Activated CD8-positive, alpha-beta T cell treated with anti-CD3 and anti-CD28 coated beads, Interleukin-2, amount 10 ng/mL, durations not matched to agents 7 days and 5 days (primary cell): ENCODE measurements around the gene CTNND1. TPM values are rescaled to one million over a fixed set of nuclear protein-coding genes. Genes with fewer than 3 reads are reported as not detected.

ENCODE experiments used
- total RNA-seq, 2 experiments: library from RNA; stranded (reverse); gene quantifications; one replicate each; pipeline ENCODE4 v1.2.3, GENCODE V29; 2021

The CTNND1 gene
- total RNA-seq, 2 experiments from 2014 or later = 6.8 to 8.4 TPM

Other genes starting within 250 kb of the CTNND1 start
- gene SLC43A1, start 246.1 kb upstream of the CTNND1 start, total RNA-seq = 10 to 100 TPM; 26.4 to 28.4 TPM
- 10 to 100 TPM; 65.4 to 65.8 TPM for gene TIMM10, start 231.0 kb upstream of the CTNND1 start, total RNA-seq
- not detected for gene SMTNL1, start 224.2 kb upstream of the CTNND1 start, total RNA-seq
- 100 to 1,000 TPM; 222 to 232 TPM for gene UBE2L6, start 194.1 kb upstream of the CTNND1 start, total RNA-seq
- not detected for gene SERPING1, start 164.1 kb upstream of the CTNND1 start, total RNA-seq
- gene YPEL4, start 111.9 kb upstream of the CTNND1 start, total RNA-seq = under 1 TPM; 0.11 to 0.13 TPM
- 10 to 100 TPM; 18.9 to 20.5 TPM for gene CLP1, start 104.0 kb upstream of the CTNND1 start, total RNA-seq
- 10 to 100 TPM; 77.8 to 82.4 TPM for gene ZDHHC5, start 93.7 kb upstream of the CTNND1 start, total RNA-seq
- gene MED19, start 49.6 kb upstream of the CTNND1 start, total RNA-seq = 10 to 100 TPM; 13.6 to 14.9 TPM
- 10 to 100 TPM; 65.0 to 68.7 TPM for gene TMX2, start 49.2 kb upstream of the CTNND1 start, total RNA-seq
- gene SELENOH, start 20.3 kb upstream of the CTNND1 start, total RNA-seq = 100 to 1,000 TPM; 204 to 210 TPM
- not detected for gene BTBD18, start 10.0 kb upstream of the CTNND1 start, total RNA-seq